Uterus (tissue), 2 donors: ENCODE data around the gene RALGPS1.

ENCODE experiments used
- POLR2A ChIP-seq, 2 donors: fragments of 450-650 bp; IDR thresholded peaks; one replicate each; pipeline ENCODE4 v1.6.1; 2016; ENCODE audit warnings: antibody characterized with exemption in 2 of 2, mild to moderate bottlenecking in 1 of 2, moderate library complexity in 1 of 2
- TF ChIP-seq, protein P1 (sequence below), 4 experiments: fragments of 200-600 bp in 2 of 4; fragments of 450-650 bp in 2 of 4; sonication (generic) in 2 of 4; IDR thresholded peaks; one replicate each; pipeline ENCODE4 v1.5.1; 2016 to 2019; ENCODE audit warnings: antibody characterized with exemption in 4 of 4, mild to moderate bottlenecking in 2 of 4, moderate library complexity in 1 of 4

GRCh38 chr9:126952205-126952977 lies 37.8 kb downstream of the RALGPS1 start:
- TF ChIP-seq, protein P1, sequence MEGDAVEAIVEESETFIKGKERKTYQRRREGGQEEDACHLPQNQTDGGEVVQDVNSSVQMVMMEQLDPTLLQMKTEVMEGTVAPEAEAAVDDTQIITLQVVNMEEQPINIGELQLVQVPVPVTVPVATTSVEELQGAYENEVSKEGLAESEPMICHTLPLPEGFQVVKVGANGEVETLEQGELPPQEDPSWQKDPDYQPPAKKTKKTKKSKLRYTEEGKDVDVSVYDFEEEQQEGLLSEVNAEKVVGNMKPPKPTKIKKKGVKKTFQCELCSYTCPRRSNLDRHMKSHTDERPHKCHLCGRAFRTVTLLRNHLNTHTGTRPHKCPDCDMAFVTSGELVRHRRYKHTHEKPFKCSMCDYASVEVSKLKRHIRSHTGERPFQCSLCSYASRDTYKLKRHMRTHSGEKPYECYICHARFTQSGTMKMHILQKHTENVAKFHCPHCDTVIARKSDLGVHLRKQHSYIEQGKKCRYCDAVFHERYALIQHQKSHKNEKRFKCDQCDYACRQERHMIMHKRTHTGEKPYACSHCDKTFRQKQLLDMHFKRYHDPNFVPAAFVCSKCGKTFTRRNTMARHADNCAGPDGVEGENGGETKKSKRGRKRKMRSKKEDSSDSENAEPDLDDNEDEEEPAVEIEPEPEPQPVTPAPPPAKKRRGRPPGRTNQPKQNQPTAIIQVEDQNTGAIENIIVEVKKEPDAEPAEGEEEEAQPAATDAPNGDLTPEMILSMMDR (IDR thresholded peaks at IDR 0.05), result no peak
- TF ChIP-seq POLR2A (IDR thresholded peaks at IDR 0.05), result no peak
